HG02973 (cell line): ENCODE results near the gene IL1R1.
"Not testable (repeated sequence)": the region's sequence is repeated elsewhere in the genome, so short reads cannot be mapped to it uniquely, and the experiment has no call there.

Experiments
- ATAC-seq: cut with Tn5 transposase; IDR thresholded peaks from one replicate; pipeline ENCODE4 v1.9.1; 2021; ENCODE audit warnings: moderate library complexity; ENCODE audit not compliant: unreplicated experiment

Gene IL1R1

DNA sequence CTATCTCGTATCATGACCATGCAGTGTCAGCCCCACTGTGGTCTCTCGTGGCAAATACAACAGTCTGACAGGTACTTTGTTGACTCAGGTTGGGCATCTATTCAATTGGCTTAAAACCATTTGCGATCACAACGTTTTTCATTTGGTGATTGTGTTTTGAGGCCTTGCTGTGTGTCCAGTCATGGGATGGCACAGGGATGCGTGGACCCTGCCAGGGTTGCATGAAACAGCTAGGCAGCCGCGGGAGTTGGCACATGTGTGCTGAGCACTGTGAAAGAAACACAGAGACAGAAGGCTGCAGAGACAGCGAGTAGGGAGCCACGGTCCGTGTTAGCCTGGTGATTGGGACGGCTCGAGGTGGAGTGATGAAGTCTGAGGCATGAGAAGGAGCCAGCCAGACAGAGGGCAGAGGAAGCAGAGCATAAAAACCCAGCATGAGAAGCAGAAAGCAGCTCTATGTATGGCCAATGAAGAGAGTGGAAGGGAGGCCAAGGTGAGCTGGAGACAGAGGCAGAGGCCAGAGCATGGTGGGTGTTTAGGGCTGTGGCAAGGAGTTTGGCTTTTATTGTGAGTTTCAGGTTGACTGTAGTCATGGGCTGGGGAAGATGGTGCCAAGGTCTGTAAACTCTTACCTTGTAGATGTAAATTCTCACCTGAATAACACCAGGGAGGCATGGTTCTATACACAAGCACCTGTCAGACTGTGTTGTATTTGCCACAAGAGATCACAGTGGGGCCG lies 31.8 kb upstream of the IL1R1 start:
- no peak for ATAC-seq

DNA sequence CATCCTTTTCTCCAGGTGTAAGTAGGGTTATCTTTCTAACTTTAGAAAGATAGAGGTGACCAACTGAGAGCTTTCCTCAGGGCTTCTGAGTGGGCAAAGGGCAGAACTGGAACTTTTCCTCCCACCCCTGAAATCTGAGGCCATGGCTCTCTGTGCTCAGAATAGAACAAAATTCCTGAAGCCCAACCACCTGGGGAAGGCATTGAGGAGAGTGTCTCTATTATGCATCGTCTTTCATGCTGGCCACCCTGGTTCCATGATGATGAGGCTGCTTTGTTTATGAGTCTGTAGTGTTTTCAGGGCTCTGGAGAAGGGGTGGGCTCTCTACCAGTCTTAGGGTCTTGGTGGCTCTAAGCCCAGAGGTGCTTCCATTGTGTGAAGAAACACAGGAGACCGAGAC lies 30.7 kb upstream of the IL1R1 start:
- ATAC-seq, result no peak

DNA sequence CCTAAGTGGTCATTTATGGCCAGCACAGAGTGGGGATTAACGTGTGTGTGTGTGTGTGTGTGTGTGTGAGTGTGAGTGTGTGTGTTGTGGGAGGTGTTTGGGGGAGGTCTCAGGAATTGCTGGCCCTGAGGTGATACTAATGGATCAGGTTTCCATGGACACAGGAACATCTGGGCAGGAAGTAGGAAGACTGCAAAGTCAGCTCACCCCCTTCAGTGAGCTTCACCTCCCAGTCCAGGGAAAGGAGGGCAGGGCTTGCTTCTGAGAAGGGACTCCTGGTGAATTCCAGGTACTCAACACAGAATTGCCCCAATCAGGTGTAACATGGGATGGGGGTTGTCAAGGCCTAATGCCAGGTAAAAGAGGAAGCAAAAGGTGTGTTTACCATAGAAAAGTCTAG lies 30.3 kb upstream of the IL1R1 start:
- ATAC-seq, result no peak

DNA sequence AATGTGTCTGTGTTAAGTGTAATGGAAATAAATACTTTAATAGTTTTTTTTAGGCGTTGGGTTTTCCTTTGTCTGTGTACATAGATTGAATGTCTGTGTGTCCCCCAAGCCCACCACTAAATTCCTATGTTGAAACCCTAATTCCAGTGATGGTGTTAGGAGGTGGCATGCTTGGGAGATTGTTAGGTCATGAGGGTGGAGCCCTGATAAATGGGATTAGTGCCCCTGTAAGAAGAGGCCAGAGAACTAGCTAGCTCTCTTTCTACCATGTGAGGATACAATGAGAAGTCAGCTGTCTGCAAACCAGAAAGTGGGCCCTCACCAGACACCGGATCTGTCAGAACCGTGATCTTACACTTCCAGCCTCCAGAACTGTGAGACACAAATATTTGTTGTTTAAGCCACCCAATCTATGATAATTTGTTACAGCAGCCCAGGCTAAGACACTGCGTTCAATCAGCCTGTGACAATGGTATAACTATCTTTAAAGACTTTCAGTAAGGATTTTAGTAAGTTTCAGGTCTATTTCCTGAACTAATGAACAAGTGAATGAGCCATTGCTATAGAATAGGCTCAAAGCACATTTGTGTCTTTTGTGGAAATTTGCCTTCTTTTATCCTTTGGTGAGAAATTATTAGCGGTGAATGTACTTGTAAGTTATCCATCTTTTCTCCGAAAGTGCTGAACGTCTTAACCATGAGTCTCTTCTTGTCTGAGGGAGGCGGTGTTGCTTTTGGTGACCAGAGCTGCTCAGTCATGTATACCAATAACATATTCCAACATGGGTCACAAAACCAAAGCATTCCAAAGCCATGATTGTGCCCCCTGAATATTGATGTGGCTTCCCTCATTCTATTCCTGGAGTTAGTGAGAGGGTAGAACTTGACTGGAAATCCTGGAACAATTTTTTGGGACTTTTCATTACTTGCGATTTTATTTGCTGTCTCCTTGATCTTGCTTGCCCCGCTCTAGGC lies 29.6 kb upstream of the IL1R1 start:
- ATAC-seq, result no peak

DNA sequence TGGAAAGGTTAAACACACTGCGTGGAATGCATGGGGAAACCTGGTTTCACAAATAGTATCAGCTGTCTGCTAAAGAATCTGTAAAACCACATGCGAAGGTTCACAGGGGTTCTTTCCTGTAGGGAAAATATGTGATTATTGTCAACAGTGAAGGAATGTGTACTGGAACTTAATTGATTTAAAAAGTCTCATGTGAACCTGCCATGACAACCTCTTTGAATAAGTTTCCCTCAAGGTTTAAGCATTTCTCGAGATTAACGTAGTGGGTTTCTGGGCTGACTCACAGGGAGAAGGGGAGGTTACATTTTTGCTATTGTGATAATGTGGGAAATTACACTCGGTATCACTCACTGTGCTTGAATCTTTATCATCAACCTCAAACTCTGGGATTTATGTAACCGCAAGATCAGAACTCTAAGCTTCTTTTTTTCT lies 28.2 kb upstream of the IL1R1 start:
- no peak for ATAC-seq

DNA sequence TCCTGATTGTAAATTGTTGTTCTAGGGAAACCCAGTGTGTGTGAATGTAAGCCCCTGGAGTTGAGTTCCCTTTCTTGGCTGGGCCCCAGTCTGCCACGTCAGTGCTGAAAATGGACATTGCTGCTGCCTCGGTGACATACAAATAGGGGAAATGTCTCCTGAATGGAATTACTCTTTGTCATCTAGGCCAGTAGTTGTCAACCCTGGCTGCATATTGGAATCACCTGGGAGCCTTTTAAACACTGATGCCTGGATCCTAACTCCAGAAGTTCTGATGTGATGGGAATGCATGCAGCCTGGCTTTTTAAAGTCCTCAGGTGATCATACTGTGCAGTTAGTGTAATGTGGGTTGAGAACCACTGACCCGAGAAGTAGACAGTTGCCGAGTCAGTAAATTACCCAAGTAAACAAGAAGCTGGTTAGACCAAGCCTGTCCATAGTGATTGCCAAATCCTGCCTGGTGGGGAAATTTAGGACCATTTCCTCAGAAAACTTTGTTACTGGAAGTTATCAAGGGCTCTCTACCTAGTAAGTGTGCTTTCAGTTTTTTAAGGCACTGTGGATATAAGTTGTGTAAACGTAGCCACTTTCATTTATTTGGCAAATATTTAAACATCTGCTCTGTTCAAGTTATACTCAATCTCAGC lies 27.6 kb upstream of the IL1R1 start:
- no peak for ATAC-seq

DNA sequence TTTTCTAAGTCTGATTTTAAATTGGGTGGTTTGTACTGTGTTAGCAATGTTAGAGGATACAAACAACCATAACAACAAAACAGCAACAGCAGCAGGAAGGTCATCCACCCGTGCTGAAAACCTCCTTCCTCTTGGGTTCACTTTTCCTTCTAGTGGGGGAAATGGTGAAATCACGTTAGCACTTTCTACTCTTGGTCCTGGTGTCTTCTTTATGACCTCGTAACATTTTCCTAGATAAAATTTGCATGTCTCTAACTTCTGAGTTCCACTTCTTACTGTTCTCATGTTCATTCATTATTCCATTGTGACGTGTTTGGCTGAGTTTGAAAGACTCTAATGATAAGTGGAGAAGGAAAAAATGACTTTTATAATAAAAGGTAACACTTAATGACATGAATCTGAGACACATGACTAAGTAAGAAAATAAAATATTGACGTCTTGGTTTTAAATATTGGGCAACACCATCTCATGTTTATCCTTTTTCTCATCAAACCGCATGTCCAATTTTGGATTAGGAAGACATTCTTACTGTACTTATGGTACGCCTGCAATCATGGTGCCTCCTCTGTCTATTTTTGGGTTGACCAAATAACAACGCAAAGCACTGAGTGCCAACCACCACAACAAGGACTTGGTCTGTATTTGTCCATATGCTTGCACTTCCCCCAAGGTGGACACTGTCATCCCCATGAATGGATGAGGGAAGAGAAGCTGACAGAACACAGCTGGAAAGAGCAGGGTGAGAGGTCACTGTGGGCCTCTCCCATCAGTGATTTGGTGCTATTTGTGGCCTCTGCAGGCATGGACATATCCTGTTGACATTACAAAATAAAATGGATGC lies 25.7 kb upstream of the IL1R1 start:
- ATAC-seq, result no peak

DNA sequence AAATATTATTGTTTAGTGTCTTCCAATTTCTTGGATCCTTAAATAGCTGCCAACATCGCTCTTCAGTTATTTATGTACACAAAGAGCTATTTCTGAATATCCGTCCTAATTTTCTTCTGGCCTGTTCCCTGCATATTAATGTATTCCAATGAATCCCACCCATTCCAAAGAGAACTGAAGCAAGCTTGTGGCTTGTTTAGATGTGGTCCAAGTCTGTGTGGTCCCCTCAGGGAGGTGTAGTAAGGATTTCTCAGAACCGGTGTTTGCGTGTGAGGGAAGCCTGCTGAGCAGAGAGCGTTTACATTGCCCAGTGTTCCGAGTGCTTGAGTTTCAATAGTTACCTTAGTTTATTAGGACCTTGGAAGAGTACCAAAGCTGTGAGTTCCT lies 25.1 kb upstream of the IL1R1 start:
- no peak for ATAC-seq

DNA sequence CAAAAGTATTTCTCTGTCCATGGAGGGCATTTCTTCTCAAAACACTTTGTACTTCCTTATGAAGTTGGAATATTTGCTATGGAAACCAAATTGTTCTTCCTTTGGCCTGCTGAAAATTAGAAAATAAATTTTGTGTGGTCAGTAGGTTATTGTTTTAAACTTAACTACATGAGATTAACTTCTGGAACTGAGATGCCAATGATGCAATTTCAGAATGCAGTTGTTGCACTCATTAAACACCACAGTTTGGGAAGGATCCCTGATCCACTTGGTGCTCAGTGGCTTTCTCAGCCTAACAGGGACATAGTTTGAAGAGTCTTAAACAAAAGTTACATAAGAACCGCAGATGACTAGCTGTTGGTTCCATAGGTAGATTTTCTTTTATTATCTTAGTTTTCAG lies 23.3 kb upstream of the IL1R1 start:
- ATAC-seq, result no peak

DNA sequence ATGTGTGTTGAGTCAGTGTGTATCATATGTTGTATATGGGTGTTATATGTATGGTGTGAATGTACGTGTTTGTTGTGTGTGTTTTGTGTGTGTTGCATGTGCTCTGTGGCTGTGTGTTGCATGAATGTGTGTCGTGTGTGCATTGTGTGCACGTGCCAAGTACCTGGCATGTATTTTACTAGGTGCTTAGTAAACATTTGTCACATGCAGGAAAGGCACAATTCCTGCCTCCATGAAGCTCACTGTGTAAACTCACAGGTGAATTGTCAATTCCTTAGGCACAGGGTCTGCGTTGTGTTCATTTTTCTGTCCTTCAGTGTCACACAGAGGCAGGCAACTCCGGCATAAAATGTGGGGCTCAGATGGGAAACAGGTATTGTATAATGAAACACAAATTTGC lies 22.3 kb upstream of the IL1R1 start:
- ATAC-seq, result no peak

DNA sequence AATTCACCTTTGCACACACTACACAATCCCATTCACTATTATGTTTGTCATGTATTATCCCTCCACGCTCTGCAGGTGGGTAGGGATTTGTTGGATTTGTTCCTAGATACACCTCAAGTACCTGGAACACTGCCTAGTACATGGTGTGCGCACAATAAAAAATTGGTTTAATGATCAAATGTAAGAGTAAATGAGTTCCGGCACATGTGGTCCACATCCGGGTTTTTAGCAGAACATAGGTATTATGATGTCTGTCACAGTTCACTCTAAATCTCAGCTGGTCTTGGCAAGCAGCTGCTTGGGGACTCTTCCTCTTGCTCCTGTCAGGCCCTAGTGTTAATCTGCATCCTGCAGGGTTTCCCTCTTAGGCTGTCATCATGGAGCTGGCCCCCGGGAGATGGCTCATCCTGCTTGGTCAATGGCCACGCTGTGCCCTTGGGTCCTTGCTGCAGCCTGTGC lies 21.8 kb upstream of the IL1R1 start:
- no peak for ATAC-seq

DNA sequence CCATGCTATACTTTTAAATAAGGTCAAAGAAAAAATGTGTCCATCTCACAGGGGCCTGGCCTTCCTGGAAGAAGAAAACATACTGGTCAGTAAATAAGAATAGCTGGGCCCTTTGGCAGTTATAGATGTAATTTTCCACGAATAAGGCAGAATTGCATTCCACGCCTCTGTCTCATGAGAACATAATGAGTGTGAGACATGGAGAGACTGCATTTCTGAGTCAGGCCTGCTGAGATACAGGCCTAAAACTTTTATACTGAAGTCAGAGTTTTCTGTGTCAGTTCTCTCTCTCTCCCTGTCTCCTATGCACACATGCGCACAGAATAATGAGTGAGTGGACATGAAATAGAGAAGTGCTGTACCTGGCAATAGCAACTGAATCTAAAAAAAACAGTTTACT lies 20.4 kb upstream of the IL1R1 start:
- no peak for ATAC-seq

DNA sequence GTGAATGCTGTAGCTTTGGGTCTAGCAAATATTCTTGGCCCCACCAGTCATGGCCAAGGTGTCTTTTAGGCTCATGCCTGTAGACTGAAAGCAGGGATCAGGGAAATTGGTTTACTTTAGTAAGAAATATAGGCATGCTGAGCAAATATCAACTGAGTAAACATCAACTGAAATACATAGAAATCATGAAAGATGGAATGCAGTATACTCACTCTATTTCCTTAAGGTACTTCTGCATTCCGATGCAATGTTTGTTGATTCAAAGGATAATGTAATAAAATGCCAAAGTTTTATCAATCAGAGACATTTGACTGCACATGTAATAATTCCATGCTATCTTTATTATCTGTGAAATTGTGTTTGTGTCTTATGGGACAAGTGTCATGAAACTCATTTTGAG lies 19.6 kb upstream of the IL1R1 start:
- no peak for ATAC-seq

DNA sequence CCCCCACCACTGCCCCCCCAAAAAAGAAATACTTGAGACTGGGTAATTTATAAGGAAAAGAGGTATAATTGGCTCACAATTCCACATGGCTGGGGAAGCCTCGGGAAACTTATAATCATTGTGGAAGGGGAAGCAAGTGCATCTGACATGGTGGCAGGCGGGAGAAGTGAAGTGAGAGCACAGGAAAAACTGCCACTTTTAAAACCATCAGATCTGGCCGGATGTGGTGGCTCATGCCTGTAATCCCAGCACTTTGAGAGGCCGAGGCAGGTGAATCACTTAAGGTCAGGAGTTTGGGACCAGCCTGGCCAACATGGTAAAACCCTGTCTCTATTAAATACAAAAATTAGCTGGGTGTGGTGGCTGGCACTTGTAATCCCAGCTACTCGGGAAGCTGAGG lies 18.1 kb upstream of the IL1R1 start:
- not testable (repeated sequence) for ATAC-seq

DNA sequence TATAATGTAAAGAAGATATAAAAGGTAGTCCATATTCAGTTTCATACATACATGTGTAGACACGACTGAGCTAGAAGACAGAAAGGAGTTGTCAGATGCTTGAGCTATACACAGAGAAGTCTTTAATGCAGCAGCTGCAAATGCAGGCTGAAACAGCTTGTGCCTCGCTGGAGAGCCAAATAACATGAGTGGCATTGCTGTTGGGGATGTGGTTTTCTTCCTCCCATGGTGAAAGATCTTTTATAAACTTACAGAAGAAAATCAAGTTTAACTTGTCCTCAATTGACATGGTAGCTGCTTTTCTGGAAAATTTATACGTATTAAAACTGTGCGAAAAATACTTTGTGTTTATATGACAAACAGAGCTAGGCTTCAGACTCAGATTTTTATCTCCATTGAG lies 16.4 kb upstream of the IL1R1 start:
- no peak for ATAC-seq

DNA sequence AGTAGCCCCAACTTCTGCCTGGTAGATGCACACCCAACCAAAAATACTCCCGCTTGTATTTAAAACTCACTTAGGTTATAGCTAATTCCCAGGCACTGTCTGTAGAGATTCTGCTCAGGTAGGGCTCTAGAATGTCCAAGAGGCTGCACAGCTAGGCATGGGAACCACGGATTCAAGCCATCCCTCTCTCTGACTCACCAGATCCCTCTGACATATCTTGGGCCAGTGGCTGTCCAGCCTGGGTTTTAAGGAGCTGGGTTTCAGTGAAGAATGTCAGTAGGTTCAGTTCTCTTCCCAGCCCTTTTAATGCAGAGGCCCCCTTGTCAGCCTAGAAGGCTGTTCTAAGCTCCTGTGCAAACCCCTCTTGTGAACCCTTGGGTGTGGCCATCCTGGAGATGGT lies 15.9 kb upstream of the IL1R1 start:
- no peak for ATAC-seq

DNA sequence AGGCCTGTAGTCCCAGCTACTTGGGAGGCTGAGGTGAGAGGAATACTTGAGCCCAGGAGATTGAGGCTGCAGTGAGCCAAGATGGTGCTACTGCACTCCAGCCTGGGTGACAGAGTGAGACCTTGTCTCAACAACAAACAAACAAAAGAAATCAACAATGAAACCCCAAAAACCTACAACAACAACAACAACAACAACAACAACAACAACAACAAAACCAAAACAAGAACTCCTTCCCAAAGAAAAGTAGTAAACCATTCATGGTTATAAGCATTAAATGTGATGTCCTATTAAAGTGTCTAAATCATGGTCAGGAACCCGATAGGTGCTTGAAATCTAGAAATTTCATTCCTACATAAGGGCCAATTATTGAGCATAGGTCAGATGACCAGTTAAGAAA lies 13.5 kb upstream of the IL1R1 start:
- ATAC-seq, result no peak

DNA sequence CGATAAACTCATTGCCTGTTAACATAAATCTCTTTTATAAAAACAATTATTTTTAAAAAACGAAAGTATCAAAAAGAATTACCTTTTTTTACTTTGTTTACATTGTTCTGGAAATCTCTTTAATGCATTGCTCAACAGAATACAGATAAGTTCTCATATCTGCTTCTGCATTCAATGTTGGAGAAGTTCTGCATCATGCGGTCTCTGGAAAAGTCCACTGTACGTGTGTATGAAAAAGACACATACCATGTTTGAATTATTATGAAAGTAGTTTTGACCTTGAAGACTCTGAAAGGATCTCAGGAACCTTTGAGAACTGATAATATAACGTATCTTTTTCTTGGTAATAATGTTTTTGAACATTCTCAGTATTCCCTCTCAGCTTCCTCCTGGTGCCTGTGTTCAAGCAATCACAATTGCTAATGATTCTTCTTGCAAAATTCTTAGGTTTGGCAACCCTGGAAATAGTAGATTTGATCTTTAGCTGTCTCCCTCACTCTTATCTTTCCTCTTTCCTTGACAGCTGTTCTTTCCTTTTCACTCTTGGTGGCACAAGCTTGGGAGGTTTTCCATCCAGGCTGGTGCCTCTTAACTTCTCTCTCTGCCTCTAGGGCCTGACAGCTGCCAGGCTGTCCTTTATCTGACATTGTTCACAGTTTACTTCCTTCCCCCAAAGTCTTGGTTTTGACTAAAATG lies 12.4 kb upstream of the IL1R1 start:
- no peak for ATAC-seq

DNA sequence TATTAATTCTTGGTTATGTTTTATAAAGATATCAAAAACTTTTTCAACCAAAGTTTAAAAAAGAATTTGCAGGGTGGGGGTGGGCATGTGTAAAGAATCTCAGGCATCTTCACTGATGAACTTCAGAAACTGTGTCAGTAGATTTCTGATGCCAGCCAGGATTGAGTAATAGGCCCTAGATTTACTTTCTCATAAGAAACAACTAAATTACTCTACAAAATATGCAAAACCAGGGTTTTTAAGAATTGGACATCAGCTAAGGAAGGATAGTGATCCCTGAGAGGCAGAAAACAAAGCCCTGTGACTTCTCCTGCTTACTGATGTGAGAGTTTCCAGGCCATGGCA lies 11.9 kb upstream of the IL1R1 start:
- ATAC-seq, result no peak

DNA sequence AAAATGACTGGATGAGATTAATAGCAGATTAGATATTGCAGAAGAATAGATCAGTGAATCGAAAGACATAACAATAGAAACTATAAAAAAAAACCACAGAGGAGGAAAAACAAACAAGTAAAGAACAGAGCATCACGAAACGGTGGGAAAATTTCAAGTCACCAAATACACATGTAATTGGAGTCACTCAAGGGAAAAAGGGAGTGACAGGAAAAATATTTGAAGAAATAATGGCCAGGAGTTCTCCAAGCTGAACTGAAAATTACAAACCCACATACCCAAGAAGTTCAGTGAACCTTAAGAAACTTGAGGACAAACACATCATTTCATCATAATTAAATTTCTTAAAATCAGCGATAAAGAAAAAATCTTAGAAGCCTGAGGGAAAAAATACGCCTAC lies 11.0 kb upstream of the IL1R1 start:
- ATAC-seq, result no peak
